Fibroblast of villous mesenchyme (primary cell): Measurements from ENCODE around the gene CYP2R1. TPM values are rescaled to one million over a fixed set of nuclear protein-coding genes. Genes with fewer than 3 reads are reported as not detected.
"Not testable (repeated sequence)": the region's sequence is repeated elsewhere in the genome, so short reads cannot be mapped to it uniquely, and the experiment has no call there.

Source experiments
- DNase-seq: peaks from one replicate; pipeline ENCODE4 v3.0.0-alpha.2; 2010; ENCODE audit warnings: low read depth
- H3K4me3 ChIP-seq: 2 replicates; pipeline ENCODE4 v1.5.1; 2011; ENCODE audit warnings: low read depth, mild to moderate bottlenecking, low read length
- total RNA-seq: library from RNA; depleted of rRNA; stranded (reverse); fragments of >200 nt; gene quantifications from 2 replicates; pipeline ENCODE4 v1.2.3, GENCODE V29; 2012
- TF ChIP-seq, protein P1 (sequence below): IDR thresholded peaks from 2 replicates; pipeline ENCODE4 v1.5.1; 2012; ENCODE audit warnings: low read depth, mild to moderate bottlenecking, low read length; ENCODE audit not compliant: insufficient read depth

The CYP2R1 gene
- total RNA-seq, 1 donor, result 6.9 TPM

DNA sequence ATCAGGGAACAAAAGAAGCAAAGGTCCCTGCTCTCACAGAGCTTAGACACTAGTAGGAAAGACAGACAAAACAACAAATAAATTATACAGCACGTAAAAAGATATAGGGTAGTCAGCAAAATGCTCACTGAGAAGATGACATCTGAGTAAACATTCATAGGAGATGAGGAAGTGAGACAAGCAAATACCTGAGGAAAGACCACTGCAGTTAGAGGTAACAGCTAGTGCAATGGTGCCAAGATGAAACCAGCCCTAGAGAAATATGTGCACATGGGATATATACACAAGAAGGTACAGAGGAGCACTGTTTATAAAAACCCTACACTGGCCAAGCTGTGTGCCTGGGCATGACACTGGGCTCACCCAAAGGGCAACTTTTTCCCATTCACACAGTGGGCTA lies 9.8 kb downstream of the CYP2R1 start:
- TF ChIP-seq, protein P1, sequence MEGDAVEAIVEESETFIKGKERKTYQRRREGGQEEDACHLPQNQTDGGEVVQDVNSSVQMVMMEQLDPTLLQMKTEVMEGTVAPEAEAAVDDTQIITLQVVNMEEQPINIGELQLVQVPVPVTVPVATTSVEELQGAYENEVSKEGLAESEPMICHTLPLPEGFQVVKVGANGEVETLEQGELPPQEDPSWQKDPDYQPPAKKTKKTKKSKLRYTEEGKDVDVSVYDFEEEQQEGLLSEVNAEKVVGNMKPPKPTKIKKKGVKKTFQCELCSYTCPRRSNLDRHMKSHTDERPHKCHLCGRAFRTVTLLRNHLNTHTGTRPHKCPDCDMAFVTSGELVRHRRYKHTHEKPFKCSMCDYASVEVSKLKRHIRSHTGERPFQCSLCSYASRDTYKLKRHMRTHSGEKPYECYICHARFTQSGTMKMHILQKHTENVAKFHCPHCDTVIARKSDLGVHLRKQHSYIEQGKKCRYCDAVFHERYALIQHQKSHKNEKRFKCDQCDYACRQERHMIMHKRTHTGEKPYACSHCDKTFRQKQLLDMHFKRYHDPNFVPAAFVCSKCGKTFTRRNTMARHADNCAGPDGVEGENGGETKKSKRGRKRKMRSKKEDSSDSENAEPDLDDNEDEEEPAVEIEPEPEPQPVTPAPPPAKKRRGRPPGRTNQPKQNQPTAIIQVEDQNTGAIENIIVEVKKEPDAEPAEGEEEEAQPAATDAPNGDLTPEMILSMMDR, result no peak
- no peak for DNase-seq
- no peak overlapping the region for H3K4me3 ChIP-seq

DNA sequence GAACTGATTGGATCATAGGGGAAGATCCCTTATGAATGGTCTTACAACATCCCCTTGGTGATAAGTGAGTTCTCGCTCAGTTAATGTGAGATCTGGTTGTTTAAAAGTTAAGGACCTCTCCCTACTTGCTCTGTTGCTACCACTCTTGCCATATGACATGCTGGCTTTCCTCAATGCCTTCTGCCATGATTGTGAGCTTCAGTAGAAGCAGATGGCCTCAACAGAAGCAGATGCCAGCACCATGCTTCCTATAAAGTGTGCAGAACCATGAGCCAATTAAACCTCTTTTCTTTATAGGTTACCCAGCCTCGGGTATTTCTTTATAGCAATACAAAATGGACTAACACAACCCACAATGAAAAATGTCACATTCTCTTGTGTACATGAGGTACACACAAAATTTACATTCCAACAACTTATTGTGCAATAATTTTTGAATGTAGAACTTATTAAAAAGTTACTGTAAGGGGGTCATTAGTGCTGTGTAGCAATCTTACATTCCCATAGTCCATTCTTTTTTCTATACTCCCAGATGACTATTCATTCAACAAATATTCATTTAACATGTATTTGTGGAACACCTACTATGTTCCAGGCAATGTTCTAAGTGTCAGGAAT lies 10.3 kb downstream of the CYP2R1 start:
- TF ChIP-seq, protein P1, result no peak
- DNase-seq, result no peak
- H3K4me3 ChIP-seq, result no peak overlapping the region

DNA sequence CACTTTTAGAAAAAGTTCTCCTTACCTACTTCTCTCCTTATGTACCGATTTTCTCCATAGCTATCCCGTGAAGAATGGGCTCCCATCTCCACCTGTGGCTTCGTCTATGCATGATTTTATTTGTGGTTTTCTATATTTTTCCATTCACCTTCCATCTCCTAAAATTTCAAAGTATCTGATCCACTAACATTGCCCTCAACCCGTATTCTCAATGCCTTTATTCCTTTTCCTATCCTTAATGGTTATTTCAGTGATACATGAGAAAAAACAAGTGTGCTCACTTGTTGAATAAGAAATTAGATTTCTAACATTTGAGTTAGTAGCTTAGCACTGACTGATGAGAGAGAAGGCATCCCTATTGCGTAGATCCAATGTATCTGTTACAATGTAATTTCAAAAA lies 16.9 kb downstream of the CYP2R1 start:
- no peak for DNase-seq
- H3K4me3 ChIP-seq, result no peak overlapping the region
- TF ChIP-seq, protein P1, result no peak

- TF ChIP-seq, protein P1, result no peak
These were observed 18.4 kb downstream of the CYP2R1 start for GRCh38 chr11:14873632-14874031.

DNA sequence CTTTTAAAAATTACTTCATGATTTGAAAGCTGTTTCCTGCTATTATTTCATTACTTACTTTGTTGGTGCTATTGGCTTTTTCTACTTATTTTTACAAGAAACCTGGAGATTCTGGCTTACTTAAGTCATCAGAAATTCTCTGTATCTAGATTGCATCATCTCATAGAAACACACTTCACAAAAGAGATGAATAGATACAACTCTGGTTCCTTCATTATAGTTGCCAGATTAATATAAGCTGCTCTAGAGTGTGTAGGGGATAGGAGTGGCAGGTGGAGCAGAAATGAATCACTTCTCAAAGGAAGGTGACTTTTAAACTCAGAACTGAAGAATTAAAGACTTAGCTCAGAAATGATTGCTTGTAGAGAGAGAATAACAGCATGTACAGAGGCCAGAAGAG lies 20.0 kb downstream of the CYP2R1 start:
- DNase-seq, result no peak
- TF ChIP-seq, protein P1, result no peak
- no peak overlapping the region for H3K4me3 ChIP-seq

More at GRCh38 chr11:14873632-14874031, 18.4 kb downstream of the CYP2R1 start:
- no peak overlapping the region for H3K4me3 ChIP-seq
- no peak for DNase-seq

GRCh38 chr11:14863775-14864174 lies 28.3 kb downstream of the CYP2R1 start:
- not testable (repeated sequence) for DNase-seq, H3K4me3 ChIP-seq

DNA sequence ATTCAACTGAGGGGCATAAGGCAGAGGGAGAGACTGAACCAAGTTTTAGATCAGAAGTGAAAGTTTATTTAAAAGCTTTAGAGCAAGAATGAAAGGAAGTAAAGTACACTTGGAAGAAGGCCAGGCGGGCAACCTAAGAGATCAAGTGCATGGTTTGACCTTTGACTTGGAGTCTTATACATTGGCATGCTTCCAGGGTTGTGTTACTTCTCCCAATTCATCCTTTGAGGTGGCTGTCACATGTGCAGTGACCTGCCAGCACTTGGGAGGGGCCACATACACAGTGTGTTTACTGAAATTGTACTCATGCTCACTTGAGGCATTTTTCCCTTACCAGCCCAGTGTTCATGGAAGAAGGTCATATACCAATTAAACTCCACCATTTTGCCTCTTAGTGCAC lies 30.4 kb downstream of the CYP2R1 start:
- no peak for DNase-seq
- no peak overlapping the region for H3K4me3 ChIP-seq
- TF ChIP-seq, protein P1, result no peak
